ENCODE measurements around the gene AGXT.

- TF ChIP-seq CTCF (IDR thresholded peaks at IDR 0.05) (no peak), POLR2A (IDR thresholded peaks at IDR 0.05) (no peak)
Observed at GRCh38 chr2:240889601-240890560, 21.3 kb downstream of the AGXT start.

All from right lobe of liver (tissue), 4 donors.